ENCODE results near the gene SAMD11. TPM values are rescaled to one million over a fixed set of nuclear protein-coding genes. Genes with fewer than 3 reads are reported as not detected.
"Not testable (repeated sequence)": the region's sequence is repeated elsewhere in the genome, so short reads cannot be mapped to it uniquely, and the experiment has no call there.

SAMD11 gene
- total RNA-seq, 1 experiment from 2014 or later: not detected

DNA sequence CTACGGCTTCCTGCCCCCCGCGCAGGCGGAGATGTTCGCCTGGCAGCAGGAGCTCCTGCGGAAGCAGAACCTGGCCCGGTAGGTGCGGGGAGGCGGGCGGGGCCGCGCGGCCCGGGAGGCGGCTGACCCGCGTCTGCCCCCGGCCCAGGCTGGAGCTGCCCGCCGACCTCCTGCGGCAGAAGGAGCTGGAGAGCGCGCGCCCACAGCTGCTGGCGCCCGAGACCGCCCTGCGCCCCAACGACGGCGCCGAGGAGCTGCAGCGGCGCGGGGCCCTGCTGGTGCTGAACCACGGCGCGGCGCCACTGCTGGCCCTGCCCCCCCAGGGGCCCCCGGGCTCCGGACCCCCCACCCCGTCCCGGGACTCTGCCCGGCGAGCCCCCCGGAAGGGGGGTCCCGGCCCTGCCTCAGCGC, 18.7 kb downstream of the SAMD11 start:
- Histone ChIP-seq H3K4me2 (ENCODE audit: low read depth, low read length, poor library complexity, severe bottlenecking) (peak overlapping the region; percentile 60), H3K4me1 (ENCODE audit: low read length) (peaks cover 28% of the 10 kb centered on the region), H3K9me2 (replicated peaks; ENCODE audit: insufficient read depth, low read length) (no peaks in the 10 kb centered on the region), H3K9ac (ENCODE audit: low read length) (no peak overlapping the region), H3K27ac (ENCODE audit: low read length) (no peak overlapping the region), H3K27me3 (ENCODE audit: low read length) (no peaks in the 10 kb centered on the region; the same call in 1 of the 2 replicates), H2AFZ (ENCODE audit: low read length) (no peak overlapping the region), H3K9me3 (ENCODE audit: low read length) (no peaks in the 10 kb centered on the region), H4K20me1 (ENCODE audit: insufficient read depth, low read depth, low read length) (peaks cover 30% of the 10 kb centered on the region; the same call in 1 of the 2 replicates), H3K4me3 (ENCODE audit: low read length) (peak overlapping the region; percentile 44; the same call in 1 of the 2 replicates), H3K79me2 (ENCODE audit: low read length) (no peaks in the 10 kb centered on the region), H3K36me3 (ENCODE audit: insufficient read depth, low read length) (no peaks in the 10 kb centered on the region)
- DNase-seq: peak; percentile 68

DNA sequence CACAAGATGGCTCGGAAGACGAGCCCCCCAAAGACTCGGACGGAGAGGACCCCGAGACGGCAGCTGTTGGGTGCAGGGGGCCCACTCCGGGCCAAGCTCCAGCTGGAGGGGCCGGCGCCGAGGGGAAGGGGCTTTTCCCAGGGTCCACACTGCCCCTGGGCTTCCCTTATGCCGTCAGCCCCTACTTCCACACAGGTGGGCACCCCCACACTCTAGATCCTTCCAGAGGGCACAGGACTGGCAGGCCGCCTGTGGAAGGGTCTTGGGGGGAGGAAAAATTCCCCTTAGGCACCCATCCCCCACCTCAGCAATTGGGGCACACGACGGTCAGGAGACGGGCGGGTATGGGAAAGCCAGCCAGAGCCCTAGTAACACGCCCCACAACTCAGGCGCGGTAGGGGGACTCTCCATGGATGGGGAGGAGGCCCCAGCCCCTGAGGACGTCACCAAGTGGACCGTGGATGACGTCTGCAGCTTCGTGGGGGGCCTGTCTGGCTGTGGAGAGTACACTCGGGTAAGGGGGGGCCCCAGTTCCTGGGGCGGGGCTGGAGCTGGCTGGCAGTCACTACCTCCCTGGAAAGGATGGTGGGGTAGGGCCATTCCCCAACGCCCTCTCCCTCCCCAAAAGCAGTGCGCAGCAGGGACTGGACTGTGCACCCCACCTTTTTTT, 19.3 kb downstream of the SAMD11 start:
- peak; percentile 59 for DNase-seq
- Histone ChIP-seq H3K36me3 (ENCODE audit: insufficient read depth, low read length) (no peaks in the 10 kb centered on the region), H3K9ac (ENCODE audit: low read length) (no peak overlapping the region), H3K27me3 (ENCODE audit: low read length) (no peaks in the 10 kb centered on the region; the same call in 1 of the 2 replicates), H3K4me2 (ENCODE audit: low read depth, low read length, poor library complexity, severe bottlenecking) (peak overlapping the region; percentile 60), H3K9me3 (ENCODE audit: low read length) (no peaks in the 10 kb centered on the region), H3K79me2 (ENCODE audit: low read length) (no peaks in the 10 kb centered on the region), H3K27ac (ENCODE audit: low read length) (no peak overlapping the region), H3K4me3 (ENCODE audit: low read length) (no peak overlapping the region), H3K9me2 (replicated peaks; ENCODE audit: insufficient read depth, low read length) (no peaks in the 10 kb centered on the region), H3K4me1 (ENCODE audit: low read length) (peaks cover 28% of the 10 kb centered on the region), H4K20me1 (ENCODE audit: insufficient read depth, low read depth, low read length) (peaks cover 31% of the 10 kb centered on the region; the same call in 1 of the 2 replicates), H2AFZ (ENCODE audit: low read length) (no peak overlapping the region)

GRCh38 chr1:943545-944340, 20.0 kb downstream of the SAMD11 start:
- Histone ChIP-seq H3K9me2 (replicated peaks; ENCODE audit: insufficient read depth, low read length) (no peaks in the 10 kb centered on the region), H3K36me3 (ENCODE audit: insufficient read depth, low read length) (no peaks in the 10 kb centered on the region), H3K4me1 (ENCODE audit: low read length) (peaks cover 28% of the 10 kb centered on the region), H3K79me2 (ENCODE audit: low read length) (no peaks in the 10 kb centered on the region), H3K27me3 (ENCODE audit: low read length) (no peaks in the 10 kb centered on the region; the same call in 1 of the 2 replicates), H3K27ac (ENCODE audit: low read length) (no peak overlapping the region), H3K9me3 (ENCODE audit: low read length) (no peaks in the 10 kb centered on the region), H3K4me3 (ENCODE audit: low read length) (no peak overlapping the region), H4K20me1 (ENCODE audit: insufficient read depth, low read depth, low read length) (peaks cover 31% of the 10 kb centered on the region; the same call in 1 of the 2 replicates), H2AFZ (ENCODE audit: low read length) (no peak overlapping the region), H3K4me2 (ENCODE audit: low read depth, low read length, poor library complexity, severe bottlenecking) (no peak overlapping the region), H3K9ac (ENCODE audit: low read length) (no peak overlapping the region)
- DNase-seq: no peak

- no peak overlapping the region for H3K27ac ChIP-seq (ENCODE audit: low read length)
- H3K4me3 ChIP-seq (ENCODE audit: low read length): no peak overlapping the region
- no peaks in the 10 kb centered on the region for H3K9me3 ChIP-seq (ENCODE audit: low read length)
- no peaks in the 10 kb centered on the region for H3K27me3 ChIP-seq (ENCODE audit: low read length)
- no peak overlapping the region for H3K4me2 ChIP-seq (ENCODE audit: low read depth, low read length, poor library complexity, severe bottlenecking)
- no peak overlapping the region for H2AFZ ChIP-seq (ENCODE audit: low read length)
- peaks cover 31% of the 10 kb centered on the region; the same call in 1 of the 2 replicates for H4K20me1 ChIP-seq (ENCODE audit: insufficient read depth, low read depth, low read length)
- peaks cover 24% of the 10 kb centered on the region for H3K4me1 ChIP-seq (ENCODE audit: low read length)
- H3K36me3 ChIP-seq (ENCODE audit: insufficient read depth, low read length): no peaks in the 10 kb centered on the region
- H3K9me2 ChIP-seq (replicated peaks; ENCODE audit: insufficient read depth, low read length): no peaks in the 10 kb centered on the region
- DNase-seq: no peak
- H3K79me2 ChIP-seq (ENCODE audit: low read length): no peaks in the 10 kb centered on the region
- H3K9ac ChIP-seq (ENCODE audit: low read length): no peak overlapping the region
Observed at GRCh38 chr1:944341-945325, 20.9 kb downstream of the SAMD11 start.

- H4K20me1 ChIP-seq (ENCODE audit: insufficient read depth, low read depth, low read length): peaks cover 33% of the 10 kb centered on the region; the same call in 1 of the 2 replicates
- no peak for DNase-seq
- no peaks in the 10 kb centered on the region for H3K9me3 ChIP-seq (ENCODE audit: low read length)
- H3K27ac ChIP-seq (ENCODE audit: low read length): no peak overlapping the region
- H3K4me3 ChIP-seq (ENCODE audit: low read length): no peak overlapping the region
- no peaks in the 10 kb centered on the region for H3K9me2 ChIP-seq (replicated peaks; ENCODE audit: insufficient read depth, low read length)
- no peak overlapping the region for H3K4me2 ChIP-seq (ENCODE audit: low read depth, low read length, poor library complexity, severe bottlenecking)
- H3K36me3 ChIP-seq (ENCODE audit: insufficient read depth, low read length): peaks cover 8% of the 10 kb centered on the region; the same call in 1 of the 2 replicates
- peaks cover 19% of the 10 kb centered on the region for H3K4me1 ChIP-seq (ENCODE audit: low read length)
- H3K79me2 ChIP-seq (ENCODE audit: low read length): no peaks in the 10 kb centered on the region
- no peaks in the 10 kb centered on the region for H3K27me3 ChIP-seq (ENCODE audit: low read length)
- H2AFZ ChIP-seq (ENCODE audit: low read length): no peak overlapping the region
- no peak overlapping the region for H3K9ac ChIP-seq (ENCODE audit: low read length)
Observed at GRCh38 chr1:945688-946556, 22.2 kb downstream of the SAMD11 start.

DNA sequence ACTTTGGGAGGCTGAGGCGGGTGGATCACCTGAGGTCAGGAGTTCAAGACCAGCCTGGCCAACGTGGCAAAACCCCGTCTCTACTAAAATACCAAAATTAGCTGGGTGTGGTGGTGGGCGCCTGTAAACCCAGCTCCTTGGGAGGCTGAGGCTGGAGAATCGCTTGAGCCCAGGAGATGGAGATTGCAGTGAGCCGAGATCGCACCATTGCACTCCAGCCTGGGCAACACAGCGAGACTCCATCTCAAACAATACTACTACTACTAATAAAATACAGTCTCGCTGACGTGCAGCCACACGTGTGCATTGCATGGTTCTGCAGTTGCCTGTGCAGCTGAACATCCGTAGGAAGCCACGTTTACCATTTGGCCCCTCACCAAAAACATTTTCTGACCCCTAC, 23.1 kb downstream of the SAMD11 start:
- H3K9ac ChIP-seq (ENCODE audit: low read length); H3K9me3 ChIP-seq (ENCODE audit: low read length); H3K36me3 ChIP-seq (ENCODE audit: insufficient read depth, low read length); H3K9me2 ChIP-seq (replicated peaks; ENCODE audit: insufficient read depth, low read length); H3K4me3 ChIP-seq (ENCODE audit: low read length); H3K4me2 ChIP-seq (ENCODE audit: low read depth, low read length, poor library complexity, severe bottlenecking); H3K27ac ChIP-seq (ENCODE audit: low read length); DNase-seq; H3K79me2 ChIP-seq (ENCODE audit: low read length); H3K27me3 ChIP-seq (ENCODE audit: low read length); H2AFZ ChIP-seq (ENCODE audit: low read length): not testable (repeated sequence)
- peaks cover 12% of the 10 kb centered on the region for H3K4me1 ChIP-seq (ENCODE audit: low read length)
- peaks cover 28% of the 10 kb centered on the region; the same call in 1 of the 2 replicates for H4K20me1 ChIP-seq (ENCODE audit: insufficient read depth, low read depth, low read length)

DNA sequence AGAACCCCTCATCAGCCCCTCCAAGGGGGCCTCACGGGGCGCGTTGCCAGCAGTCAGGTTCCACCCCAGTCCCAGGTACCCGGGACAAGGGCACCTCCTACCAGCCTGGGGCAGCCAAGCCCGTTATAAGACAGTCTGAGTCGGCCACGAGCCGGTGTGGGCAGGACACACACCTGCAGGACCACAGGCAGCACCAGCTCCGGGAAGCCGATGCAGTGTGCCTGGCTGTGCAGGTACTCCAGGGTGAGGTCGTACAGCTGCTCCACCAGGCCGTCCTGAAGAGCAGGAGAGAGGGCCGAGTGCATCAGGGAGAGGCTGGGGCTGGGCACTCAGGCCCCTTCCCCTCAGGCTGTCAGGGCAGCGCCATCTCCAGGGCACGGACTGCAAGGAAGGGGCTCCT, 24.2 kb downstream of the SAMD11 start:
- Histone ChIP-seq H3K27me3 (ENCODE audit: low read length) (no peaks in the 10 kb centered on the region), H3K79me2 (ENCODE audit: low read length) (no peaks in the 10 kb centered on the region), H3K4me2 (ENCODE audit: low read depth, low read length, poor library complexity, severe bottlenecking) (no peak overlapping the region), H4K20me1 (ENCODE audit: insufficient read depth, low read depth, low read length) (peaks cover 28% of the 10 kb centered on the region; the same call in 1 of the 2 replicates), H3K9me3 (ENCODE audit: low read length) (no peaks in the 10 kb centered on the region), H3K27ac (ENCODE audit: low read length) (no peak overlapping the region), H3K9ac (ENCODE audit: low read length) (no peak overlapping the region), H3K4me3 (ENCODE audit: low read length) (no peak overlapping the region), H3K36me3 (ENCODE audit: insufficient read depth, low read length) (peaks cover 8% of the 10 kb centered on the region; the same call in 1 of the 2 replicates), H3K4me1 (ENCODE audit: low read length) (peaks cover under 1% of the 10 kb centered on the region), H3K9me2 (replicated peaks; ENCODE audit: insufficient read depth, low read length) (no peaks in the 10 kb centered on the region), H2AFZ (ENCODE audit: low read length) (no peak overlapping the region)
- no peak for DNase-seq

All from Karpas-422 (cell line).